ENCODE measurements around the gene NEUROG1. TPM values are rescaled to one million over a fixed set of nuclear protein-coding genes. Genes with fewer than 3 reads are reported as not detected.

NEUROG1 gene
- total RNA-seq, 1 donor from 2014 or later = 7.8 TPM

DNA sequence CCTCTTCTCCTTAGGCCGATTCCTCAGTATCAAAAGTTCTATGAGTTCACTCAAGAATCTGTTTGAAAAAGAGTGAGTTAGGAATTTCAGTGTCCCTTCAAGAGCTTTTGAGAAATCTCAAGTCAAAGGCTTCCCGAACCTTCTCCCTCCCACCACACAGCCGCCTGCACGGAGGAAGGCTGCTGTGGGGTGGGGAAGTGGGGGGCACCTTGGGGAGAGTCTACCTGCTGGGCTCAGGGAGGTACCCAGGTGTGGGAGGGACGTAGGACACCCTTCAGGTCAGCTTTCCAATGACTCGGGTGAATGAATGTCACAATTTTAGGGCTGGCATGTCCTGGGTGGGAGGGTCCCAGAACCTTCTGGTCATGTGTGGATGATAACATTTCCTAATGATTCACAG, 25.5 kb upstream of the NEUROG1 start:
- Mint-ChIP-seq H3K4me1 (peaks cover 5% of the 10 kb centered on the region), H3K9me3 (no peaks in the 10 kb centered on the region), H3K27ac (ENCODE audit: unreplicated experiment) (no peak overlapping the region), H3K4me3 (no peak overlapping the region), H3K27me3 (ENCODE audit: low read depth) (peaks cover 77% of the 10 kb centered on the region), H3K36me3 (ENCODE audit: low read depth) (no peaks in the 10 kb centered on the region)
- TF ChIP-seq, protein P1, sequence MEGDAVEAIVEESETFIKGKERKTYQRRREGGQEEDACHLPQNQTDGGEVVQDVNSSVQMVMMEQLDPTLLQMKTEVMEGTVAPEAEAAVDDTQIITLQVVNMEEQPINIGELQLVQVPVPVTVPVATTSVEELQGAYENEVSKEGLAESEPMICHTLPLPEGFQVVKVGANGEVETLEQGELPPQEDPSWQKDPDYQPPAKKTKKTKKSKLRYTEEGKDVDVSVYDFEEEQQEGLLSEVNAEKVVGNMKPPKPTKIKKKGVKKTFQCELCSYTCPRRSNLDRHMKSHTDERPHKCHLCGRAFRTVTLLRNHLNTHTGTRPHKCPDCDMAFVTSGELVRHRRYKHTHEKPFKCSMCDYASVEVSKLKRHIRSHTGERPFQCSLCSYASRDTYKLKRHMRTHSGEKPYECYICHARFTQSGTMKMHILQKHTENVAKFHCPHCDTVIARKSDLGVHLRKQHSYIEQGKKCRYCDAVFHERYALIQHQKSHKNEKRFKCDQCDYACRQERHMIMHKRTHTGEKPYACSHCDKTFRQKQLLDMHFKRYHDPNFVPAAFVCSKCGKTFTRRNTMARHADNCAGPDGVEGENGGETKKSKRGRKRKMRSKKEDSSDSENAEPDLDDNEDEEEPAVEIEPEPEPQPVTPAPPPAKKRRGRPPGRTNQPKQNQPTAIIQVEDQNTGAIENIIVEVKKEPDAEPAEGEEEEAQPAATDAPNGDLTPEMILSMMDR (conservative IDR thresholded peaks at IDR 0.05) = no peak
- DNase-seq (ENCODE audit: low read depth, low spot score) = no peak

DNA sequence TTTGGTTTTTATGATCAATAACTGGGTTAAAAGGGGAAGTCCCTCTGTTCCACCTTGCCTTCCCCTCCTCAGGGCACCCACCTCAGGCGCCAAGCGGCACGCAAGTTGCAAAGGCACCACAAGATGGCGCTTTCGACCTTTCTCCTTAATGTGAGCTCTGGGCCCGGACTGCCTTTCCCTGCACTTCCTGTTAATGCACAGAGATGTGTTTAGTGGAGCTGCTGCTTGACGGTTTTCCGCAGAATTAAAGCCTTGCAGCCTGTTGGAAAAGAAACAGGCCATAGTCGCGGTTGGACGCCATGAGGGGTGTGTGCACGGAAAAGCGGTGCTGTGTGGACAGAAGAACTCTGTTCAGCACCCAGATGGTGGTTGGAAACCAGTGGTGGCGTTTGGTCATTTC, 25.1 kb upstream of the NEUROG1 start:
- no peak overlapping the region for H3K27ac Mint-ChIP-seq (ENCODE audit: unreplicated experiment)
- TF ChIP-seq, protein P1 (conservative IDR thresholded peaks at IDR 0.05) = peak; percentile 89
- DNase-seq (ENCODE audit: low read depth, low spot score) = peak; percentile 92
- peaks cover 77% of the 10 kb centered on the region for H3K27me3 Mint-ChIP-seq (ENCODE audit: low read depth)
- no peak overlapping the region for H3K4me3 Mint-ChIP-seq
- peaks cover 5% of the 10 kb centered on the region for H3K4me1 Mint-ChIP-seq
- no peaks in the 10 kb centered on the region for H3K36me3 Mint-ChIP-seq (ENCODE audit: low read depth)
- H3K9me3 Mint-ChIP-seq = no peaks in the 10 kb centered on the region

DNA sequence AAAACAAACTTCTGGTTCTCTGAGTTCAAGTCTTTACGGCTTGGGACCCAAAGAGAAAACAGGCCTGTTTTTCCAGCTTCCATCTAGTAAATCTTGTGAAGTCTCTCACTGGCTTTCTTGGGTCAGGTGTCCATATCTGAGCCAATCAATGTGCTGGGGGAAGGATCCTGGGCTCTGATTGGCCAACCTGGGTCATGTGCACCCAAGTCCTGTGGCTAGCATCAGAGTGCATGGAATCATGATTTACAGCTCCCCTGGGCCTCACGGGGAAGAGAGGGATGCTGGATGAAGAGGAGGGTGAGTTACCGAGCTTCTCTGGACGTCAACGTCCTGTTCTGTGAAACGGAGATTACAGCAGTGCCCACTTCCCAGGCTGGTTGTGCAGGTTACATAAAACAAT, 23.6 kb upstream of the NEUROG1 start:
- H3K27ac Mint-ChIP-seq (ENCODE audit: unreplicated experiment) = no peak overlapping the region
- peaks cover 77% of the 10 kb centered on the region for H3K27me3 Mint-ChIP-seq (ENCODE audit: low read depth)

DNA sequence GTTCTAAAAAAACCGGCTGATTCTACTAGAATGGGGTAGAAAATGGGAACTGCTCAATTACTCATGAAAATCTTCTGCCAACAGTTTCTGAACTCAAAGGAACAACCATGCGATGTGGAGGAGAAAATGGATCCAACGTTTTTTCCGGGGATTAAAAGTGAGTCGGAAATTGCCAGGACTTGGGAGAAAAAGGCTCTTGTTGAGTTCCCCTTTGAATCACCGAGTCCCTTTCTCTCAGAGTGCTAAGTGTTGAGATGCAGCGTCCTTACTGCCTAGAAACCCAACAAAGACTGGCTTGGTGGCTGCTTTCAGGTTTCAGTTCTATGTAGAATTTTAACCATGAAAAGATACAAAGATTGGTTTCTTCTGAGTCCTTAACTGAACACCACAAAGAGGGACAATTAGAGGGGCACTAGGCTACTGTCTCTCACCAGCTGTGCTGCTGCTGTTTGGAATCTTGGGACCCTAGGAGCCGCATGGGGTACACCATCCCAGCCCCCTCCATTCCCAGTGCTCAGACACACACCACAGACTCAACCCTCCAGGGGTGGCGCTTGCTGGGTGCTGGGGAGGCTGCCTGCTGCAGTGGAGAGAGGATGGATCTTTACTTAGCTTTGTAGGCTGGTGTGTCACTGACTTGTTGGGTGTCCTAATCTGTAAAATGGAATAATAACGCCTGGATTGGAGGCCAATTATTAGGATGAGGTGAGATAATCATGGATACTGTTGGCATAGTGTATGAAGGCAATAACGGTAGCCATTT, 21.5 kb upstream of the NEUROG1 start:
- H3K4me3 Mint-ChIP-seq = no peak overlapping the region
- H3K36me3 Mint-ChIP-seq (ENCODE audit: low read depth) = no peaks in the 10 kb centered on the region

More for the DNA sequence above, 23.6 kb upstream of the NEUROG1 start:
- no peaks in the 10 kb centered on the region for H3K36me3 Mint-ChIP-seq (ENCODE audit: low read depth)
- DNase-seq (ENCODE audit: low read depth, low spot score) = no peak
- no peaks in the 10 kb centered on the region for H3K4me1 Mint-ChIP-seq
- no peak overlapping the region for H3K4me3 Mint-ChIP-seq
- TF ChIP-seq, protein P1 (conservative IDR thresholded peaks at IDR 0.05) = no peak
- no peaks in the 10 kb centered on the region for H3K9me3 Mint-ChIP-seq

DNA sequence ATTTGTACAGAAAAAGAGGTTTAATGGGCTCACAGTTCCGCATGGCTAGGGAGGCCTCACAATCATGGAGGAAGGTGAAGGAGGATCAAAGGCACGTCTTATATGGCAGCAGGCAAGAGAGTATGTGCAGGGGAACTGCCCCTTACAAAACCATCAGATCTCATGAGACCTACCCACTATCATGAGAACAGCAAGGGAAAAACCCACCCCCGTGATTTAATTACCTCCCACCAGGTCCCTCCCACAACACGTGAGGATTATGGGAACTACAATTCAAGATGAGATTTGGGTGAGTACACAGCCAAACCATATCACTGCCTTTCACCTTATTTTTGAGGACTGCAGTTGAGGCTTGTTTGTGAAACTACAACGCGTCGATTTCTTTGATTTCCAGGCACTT, 20.9 kb upstream of the NEUROG1 start:
- H3K27ac Mint-ChIP-seq (ENCODE audit: unreplicated experiment) = no peak overlapping the region
- no peaks in the 10 kb centered on the region for H3K4me1 Mint-ChIP-seq
- no peak for DNase-seq (ENCODE audit: low read depth, low spot score)
- no peaks in the 10 kb centered on the region for H3K9me3 Mint-ChIP-seq
- TF ChIP-seq, protein P1 (conservative IDR thresholded peaks at IDR 0.05) = no peak
- peaks cover 89% of the 10 kb centered on the region for H3K27me3 Mint-ChIP-seq (ENCODE audit: low read depth)
- no peak overlapping the region for H3K4me3 Mint-ChIP-seq
- no peaks in the 10 kb centered on the region for H3K36me3 Mint-ChIP-seq (ENCODE audit: low read depth)

More for the DNA sequence above, 21.5 kb upstream of the NEUROG1 start:
- DNase-seq (ENCODE audit: low read depth, low spot score) = no peak
- Mint-ChIP-seq H3K27me3 (ENCODE audit: low read depth) (peaks cover 89% of the 10 kb centered on the region), H3K27ac (ENCODE audit: unreplicated experiment) (no peak overlapping the region), H3K4me1 (no peaks in the 10 kb centered on the region), H3K9me3 (no peaks in the 10 kb centered on the region)
- TF ChIP-seq, protein P1 (conservative IDR thresholded peaks at IDR 0.05) = no peak

All from neural crest cell (in vitro differentiated cells).